ENCODE data around the gene SLC37A3.

DNA sequence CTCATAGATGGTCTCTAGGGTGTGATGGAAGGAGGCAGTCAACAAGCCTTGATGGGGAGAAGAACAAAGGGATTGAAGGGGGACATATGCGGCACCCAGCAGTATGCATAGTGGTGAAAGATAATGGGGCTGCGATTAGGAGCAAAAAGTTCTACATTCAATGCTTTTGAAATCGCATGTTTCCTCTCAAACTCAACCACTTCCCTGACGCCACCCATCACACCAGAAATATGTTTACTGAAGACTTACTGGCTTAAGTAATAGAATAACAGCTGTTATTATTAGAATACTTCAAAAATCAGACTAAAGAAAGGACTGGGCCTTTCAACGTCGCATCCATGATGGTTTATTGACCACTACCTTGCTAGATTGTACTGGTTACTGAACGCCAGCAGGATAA, 49.5 kb upstream of the SLC37A3 start:
- TF ChIP-seq EP300 (IDR thresholded peaks at IDR 0.05) (no peak), POLR2A (IDR thresholded peaks at IDR 0.05) (no peak)
- TF ChIP-seq, protein P1, sequence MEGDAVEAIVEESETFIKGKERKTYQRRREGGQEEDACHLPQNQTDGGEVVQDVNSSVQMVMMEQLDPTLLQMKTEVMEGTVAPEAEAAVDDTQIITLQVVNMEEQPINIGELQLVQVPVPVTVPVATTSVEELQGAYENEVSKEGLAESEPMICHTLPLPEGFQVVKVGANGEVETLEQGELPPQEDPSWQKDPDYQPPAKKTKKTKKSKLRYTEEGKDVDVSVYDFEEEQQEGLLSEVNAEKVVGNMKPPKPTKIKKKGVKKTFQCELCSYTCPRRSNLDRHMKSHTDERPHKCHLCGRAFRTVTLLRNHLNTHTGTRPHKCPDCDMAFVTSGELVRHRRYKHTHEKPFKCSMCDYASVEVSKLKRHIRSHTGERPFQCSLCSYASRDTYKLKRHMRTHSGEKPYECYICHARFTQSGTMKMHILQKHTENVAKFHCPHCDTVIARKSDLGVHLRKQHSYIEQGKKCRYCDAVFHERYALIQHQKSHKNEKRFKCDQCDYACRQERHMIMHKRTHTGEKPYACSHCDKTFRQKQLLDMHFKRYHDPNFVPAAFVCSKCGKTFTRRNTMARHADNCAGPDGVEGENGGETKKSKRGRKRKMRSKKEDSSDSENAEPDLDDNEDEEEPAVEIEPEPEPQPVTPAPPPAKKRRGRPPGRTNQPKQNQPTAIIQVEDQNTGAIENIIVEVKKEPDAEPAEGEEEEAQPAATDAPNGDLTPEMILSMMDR (IDR thresholded peaks at IDR 0.05) = no peak

Data from ovary (tissue), 3 donors.